AG09309 (cell line): Measurements from ENCODE around the gene RALGPS2.
"Not testable (repeated sequence)": the region's sequence is repeated elsewhere in the genome, so short reads cannot be mapped to it uniquely, and the experiment has no call there.

ENCODE experiments used
- DNase-seq: peaks from one replicate; pipeline ENCODE4 v3.0.0-alpha.2; 2010; ENCODE audit warnings: low read depth
- H3K4me3 ChIP-seq: 2 replicates; pipeline ENCODE4 v1.5.1; 2011; ENCODE audit warnings: mild to moderate bottlenecking, low read depth, low read length, moderate library complexity; ENCODE audit not compliant: control insufficient read depth
- TF ChIP-seq, protein P1 (sequence below): IDR thresholded peaks from 2 replicates; pipeline ENCODE4 v1.5.1; 2011; ENCODE audit warnings: mild to moderate bottlenecking, low read depth, low read length, inconsistent platforms; ENCODE audit not compliant: insufficient read depth, control insufficient read depth; ENCODE audit errors: missing control alignments

Gene RALGPS2

DNA sequence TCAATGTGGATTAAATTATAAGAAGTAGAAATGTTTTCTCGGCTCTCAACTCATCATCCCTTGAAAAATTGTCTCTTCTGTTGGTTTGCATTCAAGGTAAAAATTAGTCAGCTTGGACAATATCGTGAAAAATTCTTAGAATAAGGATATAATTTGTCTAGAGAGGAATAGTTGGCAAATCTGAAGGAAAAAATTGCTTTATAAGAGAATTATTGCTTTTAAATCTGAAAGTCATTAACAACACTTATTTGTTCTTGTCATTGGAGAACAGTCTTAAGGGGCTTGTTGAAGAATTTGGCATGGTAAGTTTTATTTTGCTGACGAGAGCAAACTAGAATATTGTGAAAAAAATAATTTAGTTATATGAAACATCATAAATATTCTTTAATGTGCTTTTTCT, 119.4 kb downstream of the RALGPS2 start:
- DNase-seq, result no peak
- H3K4me3 ChIP-seq, result no peak overlapping the region
- TF ChIP-seq, protein P1, sequence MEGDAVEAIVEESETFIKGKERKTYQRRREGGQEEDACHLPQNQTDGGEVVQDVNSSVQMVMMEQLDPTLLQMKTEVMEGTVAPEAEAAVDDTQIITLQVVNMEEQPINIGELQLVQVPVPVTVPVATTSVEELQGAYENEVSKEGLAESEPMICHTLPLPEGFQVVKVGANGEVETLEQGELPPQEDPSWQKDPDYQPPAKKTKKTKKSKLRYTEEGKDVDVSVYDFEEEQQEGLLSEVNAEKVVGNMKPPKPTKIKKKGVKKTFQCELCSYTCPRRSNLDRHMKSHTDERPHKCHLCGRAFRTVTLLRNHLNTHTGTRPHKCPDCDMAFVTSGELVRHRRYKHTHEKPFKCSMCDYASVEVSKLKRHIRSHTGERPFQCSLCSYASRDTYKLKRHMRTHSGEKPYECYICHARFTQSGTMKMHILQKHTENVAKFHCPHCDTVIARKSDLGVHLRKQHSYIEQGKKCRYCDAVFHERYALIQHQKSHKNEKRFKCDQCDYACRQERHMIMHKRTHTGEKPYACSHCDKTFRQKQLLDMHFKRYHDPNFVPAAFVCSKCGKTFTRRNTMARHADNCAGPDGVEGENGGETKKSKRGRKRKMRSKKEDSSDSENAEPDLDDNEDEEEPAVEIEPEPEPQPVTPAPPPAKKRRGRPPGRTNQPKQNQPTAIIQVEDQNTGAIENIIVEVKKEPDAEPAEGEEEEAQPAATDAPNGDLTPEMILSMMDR, result no peak

DNA sequence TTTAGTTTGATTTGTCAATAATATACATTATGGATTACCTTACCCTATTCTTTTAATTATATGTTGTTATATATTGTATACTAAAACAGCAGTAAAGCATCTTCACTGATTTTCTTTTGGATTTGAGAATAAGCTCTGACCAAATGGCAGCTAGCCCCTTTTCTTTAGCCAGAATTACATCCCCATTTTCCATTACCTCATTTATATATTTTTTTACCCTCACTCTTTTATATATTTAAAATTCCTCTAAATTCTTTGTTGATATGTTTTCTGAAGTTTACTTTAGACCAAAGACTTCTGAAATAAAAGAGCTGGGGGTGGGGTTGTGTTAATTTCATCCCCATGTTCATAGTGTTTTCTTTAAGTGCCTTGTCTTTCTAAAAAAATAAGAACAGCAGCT, 121.3 kb downstream of the RALGPS2 start:
- no peak overlapping the region for H3K4me3 ChIP-seq
- TF ChIP-seq, protein P1, result no peak
- no peak for DNase-seq

DNA sequence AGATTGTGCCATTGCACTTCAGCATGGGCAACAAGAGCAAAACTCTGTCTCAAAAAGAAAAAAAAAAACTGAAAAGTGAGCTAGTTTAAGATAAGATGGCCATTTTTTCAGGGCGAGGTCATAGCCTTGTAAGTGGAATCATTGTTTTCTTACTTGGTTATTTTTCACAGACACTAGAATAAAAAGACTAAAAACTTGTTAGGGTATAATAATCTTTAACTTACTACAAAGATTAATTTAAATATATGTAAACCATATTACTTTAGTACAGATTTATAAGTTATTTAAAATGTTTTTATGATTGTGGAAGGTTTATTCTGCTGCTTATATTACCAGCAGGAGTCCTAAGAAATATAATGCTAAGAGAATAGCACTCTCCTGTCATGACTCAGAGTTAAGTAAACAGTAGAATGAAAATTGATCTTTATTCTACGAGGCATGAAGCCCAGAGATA, 122.4 kb downstream of the RALGPS2 start:
- DNase-seq, result peak; percentile 32
- TF ChIP-seq, protein P1, result no peak
- no peak overlapping the region for H3K4me3 ChIP-seq

DNA sequence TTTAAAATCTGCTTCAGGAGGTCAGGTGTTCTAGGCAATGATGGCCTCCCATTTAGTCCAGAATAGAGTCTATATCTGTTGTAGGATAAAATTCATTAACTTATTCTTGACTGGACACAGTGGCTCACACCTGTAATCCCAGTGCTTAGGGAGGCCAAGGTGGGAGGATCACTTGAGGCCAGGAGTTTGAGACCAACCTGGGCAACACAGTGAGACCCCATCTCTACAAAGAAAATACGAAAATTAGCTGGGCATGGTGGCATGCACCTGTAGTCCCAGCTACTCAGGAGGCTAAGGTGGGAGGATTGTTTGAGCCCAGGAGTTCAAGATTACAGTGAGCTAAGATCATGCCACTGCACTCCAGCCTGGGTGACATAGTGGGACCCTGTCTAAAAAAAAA, 122.9 kb downstream of the RALGPS2 start:
- H3K4me3 ChIP-seq, DNase-seq: not testable (repeated sequence)

DNA sequence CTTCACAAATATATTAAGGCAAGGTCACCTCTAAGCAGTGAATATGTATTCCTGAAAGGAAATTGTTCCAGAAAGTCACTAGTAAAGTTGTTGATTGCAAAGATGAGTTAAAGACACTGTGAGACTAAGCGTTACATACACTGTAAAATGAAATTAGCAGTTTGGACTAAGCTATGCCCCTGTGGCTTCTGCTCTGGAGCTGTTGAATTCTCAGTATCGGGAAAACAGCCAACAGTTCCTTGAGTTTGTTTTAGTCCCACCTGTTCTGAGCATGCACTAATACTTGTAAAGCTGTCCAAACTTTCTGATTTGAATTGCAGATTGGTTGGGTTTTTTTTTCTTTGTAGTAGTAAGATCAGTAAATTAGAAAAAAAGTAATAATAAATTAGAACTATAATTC, 124.9 kb downstream of the RALGPS2 start:
- no peak for DNase-seq
- TF ChIP-seq, protein P1, result no peak
- no peak overlapping the region for H3K4me3 ChIP-seq

DNA sequence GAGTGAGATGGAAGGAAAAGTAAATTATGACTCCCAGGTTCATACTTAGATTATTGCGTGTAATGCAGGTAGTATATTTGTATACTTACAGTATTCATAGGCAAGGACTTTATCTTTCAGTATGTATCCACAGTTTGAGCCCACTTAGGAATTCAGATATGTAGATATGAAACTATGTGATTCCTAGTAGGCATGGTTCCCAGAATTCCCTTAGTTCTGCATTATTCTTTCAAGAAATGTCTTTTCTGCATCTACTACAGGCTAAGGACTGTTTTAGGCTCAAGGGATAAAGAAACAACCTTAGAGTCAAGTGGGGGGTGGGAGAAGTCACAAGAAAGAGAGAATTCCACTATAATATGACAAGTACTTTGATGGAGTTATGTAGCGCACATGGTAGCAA, 132.1 kb downstream of the RALGPS2 start:
- DNase-seq, result no peak
- TF ChIP-seq, protein P1, result no peak

DNA sequence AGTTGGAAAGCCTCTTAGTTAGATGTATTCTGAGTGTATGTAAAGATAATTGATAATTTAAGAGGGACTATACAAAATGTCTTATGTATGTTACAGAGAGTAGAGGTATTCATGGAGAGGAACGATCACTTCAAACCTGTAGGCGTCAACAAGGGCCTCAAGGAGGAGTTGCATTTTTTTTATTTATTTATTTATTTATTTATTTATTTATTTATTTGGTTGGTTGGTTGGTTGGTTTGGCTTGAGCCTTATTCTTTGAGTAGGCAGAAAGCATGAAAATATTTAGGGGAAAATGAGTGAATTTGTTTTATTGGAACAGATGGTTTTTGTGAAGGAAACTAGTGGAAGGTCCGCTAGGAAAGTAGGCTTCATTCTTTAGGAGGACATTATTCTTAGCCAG, 137.4 kb downstream of the RALGPS2 start:
- TF ChIP-seq, protein P1, result no peak
- no peak overlapping the region for H3K4me3 ChIP-seq
- DNase-seq, result no peak

More for the DNA sequence above, 132.1 kb downstream of the RALGPS2 start:
- H3K4me3 ChIP-seq, result no peak overlapping the region
